ENCODE measurements around the gene TIMP1.

Gene TIMP1

GRCh38 chrX:47587091-47587891, 5.1 kb downstream of the TIMP1 start:
- no peak for DNase-seq

GRCh38 chrX:47587906-47588735, 5.9 kb downstream of the TIMP1 start:
- no peak overlapping the region for H3K4me3 ChIP-seq (ENCODE audit: low read depth, low read length)
- no peak for TF ChIP-seq CTCF (IDR thresholded peaks at IDR 0.05; ENCODE audit: low read depth, low read length)
- peaks cover 2% of the 10 kb centered on the region for H3K27me3 ChIP-seq (ENCODE audit: insufficient read depth, low read depth, severe bottlenecking)
- H3K27ac ChIP-seq, result no peak overlapping the region
- no peak for DNase-seq
- H3K36me3 ChIP-seq, result no peaks in the 10 kb centered on the region
- no peaks in the 10 kb centered on the region for H3K9me3 ChIP-seq (ENCODE audit: severe bottlenecking)

More at GRCh38 chrX:47587091-47587891, 5.1 kb downstream of the TIMP1 start:
- Histone ChIP-seq H3K9me3 (ENCODE audit: severe bottlenecking) (no peaks in the 10 kb centered on the region), H3K27me3 (ENCODE audit: insufficient read depth, low read depth, severe bottlenecking) (peaks cover 2% of the 10 kb centered on the region), H3K36me3 (no peaks in the 10 kb centered on the region), H3K4me3 (ENCODE audit: low read depth, low read length) (no peak overlapping the region), H3K27ac (no peak overlapping the region)
- TF ChIP-seq CTCF (IDR thresholded peaks at IDR 0.05; ENCODE audit: low read depth, low read length), result no peak

GRCh38 chrX:47590984-47591383, 8.7 kb downstream of the TIMP1 start:
- TF ChIP-seq CTCF (IDR thresholded peaks at IDR 0.05; ENCODE audit: low read depth, low read length), result no peak
- Histone ChIP-seq H3K4me3 (ENCODE audit: low read depth, low read length) (no peak overlapping the region), H3K27ac (no peak overlapping the region), H3K36me3 (no peaks in the 10 kb centered on the region), H3K27me3 (ENCODE audit: insufficient read depth, low read depth, severe bottlenecking) (peaks cover 2% of the 10 kb centered on the region), H3K9me3 (ENCODE audit: severe bottlenecking) (peaks cover under 1% of the 10 kb centered on the region)
- DNase-seq, result no peak

- DNase-seq, result no peak
- H3K27me3 ChIP-seq (ENCODE audit: insufficient read depth, low read depth, severe bottlenecking), result peaks cover 2% of the 10 kb centered on the region
- no peak overlapping the region for H3K4me3 ChIP-seq (ENCODE audit: low read depth, low read length)
- H3K9me3 ChIP-seq (ENCODE audit: severe bottlenecking), result peaks cover 2% of the 10 kb centered on the region
- H3K27ac ChIP-seq, result no peak overlapping the region
- H3K36me3 ChIP-seq, result no peaks in the 10 kb centered on the region
- no peak for TF ChIP-seq CTCF (IDR thresholded peaks at IDR 0.05; ENCODE audit: low read depth, low read length)
Observed at GRCh38 chrX:47593522-47593921, 11.3 kb downstream of the TIMP1 start.

GRCh38 chrX:47595716-47596251, 13.5 kb downstream of the TIMP1 start:
- Histone ChIP-seq H3K27ac (no peak overlapping the region), H3K4me3 (ENCODE audit: low read depth, low read length) (no peak overlapping the region), H3K9me3 (ENCODE audit: severe bottlenecking) (peaks cover 2% of the 10 kb centered on the region), H3K36me3 (no peaks in the 10 kb centered on the region), H3K27me3 (ENCODE audit: insufficient read depth, low read depth, severe bottlenecking) (no peaks in the 10 kb centered on the region)
- no peak for DNase-seq
- TF ChIP-seq CTCF (IDR thresholded peaks at IDR 0.05; ENCODE audit: low read depth, low read length), result no peak
